Retinal pigment epithelial cell (primary cell): Measurements from ENCODE around the gene DUS2.
"Not testable (repeated sequence)": the region's sequence is repeated elsewhere in the genome, so short reads cannot be mapped to it uniquely, and the experiment has no call there.

Source experiments
- DNase-seq: peaks from one replicate; pipeline ENCODE4 v3.0.0-alpha.2; 2010; ENCODE audit warnings: low read depth
- H3K4me3 ChIP-seq: 2 replicates; pipeline ENCODE4 v1.5.1; 2011; ENCODE audit warnings: mild to moderate bottlenecking, low read length, control low read depth, moderate library complexity
- TF ChIP-seq, protein P1 (sequence below): conservative IDR thresholded peaks from 2 replicates; pipeline ENCODE4 v1.5.1; 2011; ENCODE audit warnings: low read depth, low read length, control low read depth, inconsistent platforms

DUS2 gene

DNA sequence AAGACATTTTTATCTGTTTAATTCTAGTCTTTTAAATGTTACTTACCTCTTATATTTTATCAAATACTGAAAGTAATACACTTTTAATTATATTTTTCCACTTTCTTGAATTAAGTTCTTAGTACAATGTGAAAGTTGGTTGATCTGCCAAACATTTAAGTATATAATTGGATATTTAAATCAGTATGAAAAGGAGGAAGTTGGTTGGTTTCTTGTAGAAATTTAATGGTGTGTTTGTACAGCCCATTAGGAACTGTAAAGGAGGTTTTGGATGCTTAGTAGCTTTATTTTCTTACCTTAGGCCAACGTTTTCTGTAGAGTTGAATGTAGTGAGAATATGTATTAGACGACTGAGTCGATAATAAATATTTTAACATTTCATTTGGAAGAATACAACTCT lies 67.4 kb downstream of the DUS2 start:
- no peak for DNase-seq
- TF ChIP-seq, protein P1, sequence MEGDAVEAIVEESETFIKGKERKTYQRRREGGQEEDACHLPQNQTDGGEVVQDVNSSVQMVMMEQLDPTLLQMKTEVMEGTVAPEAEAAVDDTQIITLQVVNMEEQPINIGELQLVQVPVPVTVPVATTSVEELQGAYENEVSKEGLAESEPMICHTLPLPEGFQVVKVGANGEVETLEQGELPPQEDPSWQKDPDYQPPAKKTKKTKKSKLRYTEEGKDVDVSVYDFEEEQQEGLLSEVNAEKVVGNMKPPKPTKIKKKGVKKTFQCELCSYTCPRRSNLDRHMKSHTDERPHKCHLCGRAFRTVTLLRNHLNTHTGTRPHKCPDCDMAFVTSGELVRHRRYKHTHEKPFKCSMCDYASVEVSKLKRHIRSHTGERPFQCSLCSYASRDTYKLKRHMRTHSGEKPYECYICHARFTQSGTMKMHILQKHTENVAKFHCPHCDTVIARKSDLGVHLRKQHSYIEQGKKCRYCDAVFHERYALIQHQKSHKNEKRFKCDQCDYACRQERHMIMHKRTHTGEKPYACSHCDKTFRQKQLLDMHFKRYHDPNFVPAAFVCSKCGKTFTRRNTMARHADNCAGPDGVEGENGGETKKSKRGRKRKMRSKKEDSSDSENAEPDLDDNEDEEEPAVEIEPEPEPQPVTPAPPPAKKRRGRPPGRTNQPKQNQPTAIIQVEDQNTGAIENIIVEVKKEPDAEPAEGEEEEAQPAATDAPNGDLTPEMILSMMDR = no peak
- H3K4me3 ChIP-seq = no peak overlapping the region

DNA sequence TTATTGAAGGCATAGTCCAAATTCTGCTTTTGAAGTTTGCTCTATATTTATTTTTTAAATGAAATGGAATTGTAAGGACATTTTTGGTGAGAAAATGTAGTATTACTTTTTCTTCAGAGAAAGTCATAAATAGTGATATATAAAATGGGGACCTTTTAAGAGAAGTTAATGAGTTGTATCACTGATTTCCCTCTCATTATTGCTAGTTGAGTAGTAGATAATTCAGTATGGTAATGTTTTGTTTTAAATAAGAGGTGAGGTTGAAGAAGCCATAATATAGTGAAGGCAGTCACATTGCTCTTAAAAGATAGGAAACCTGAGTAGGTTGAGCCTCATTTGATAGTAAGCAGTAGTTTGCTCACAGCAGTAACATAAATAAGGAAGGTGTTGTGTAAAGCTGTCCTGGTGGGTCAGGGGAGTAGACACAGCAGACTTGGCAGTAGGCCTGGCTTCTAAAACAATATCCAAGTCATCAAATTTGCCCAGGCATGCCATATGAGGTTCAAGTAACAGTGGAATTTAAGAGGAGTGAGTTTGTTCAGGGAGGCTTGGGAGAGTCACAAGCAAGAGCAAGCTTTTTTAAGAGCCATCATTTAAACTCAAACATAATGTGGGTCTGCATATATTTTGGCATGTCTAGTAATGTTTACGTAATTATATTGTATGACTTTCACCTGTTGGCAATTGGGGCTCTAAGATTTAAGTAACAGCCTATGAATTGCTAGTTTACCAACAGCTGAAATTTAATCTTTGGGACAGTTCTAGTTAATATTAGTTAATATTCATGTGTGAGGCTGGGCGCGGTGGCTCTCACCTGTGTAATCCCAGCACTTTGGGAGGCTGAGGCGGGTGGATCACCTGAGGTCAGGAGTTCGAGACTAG lies 68.5 kb downstream of the DUS2 start:
- no peak overlapping the region for H3K4me3 ChIP-seq
- TF ChIP-seq, protein P1 = no peak
- peak; percentile 49 for DNase-seq

DNA sequence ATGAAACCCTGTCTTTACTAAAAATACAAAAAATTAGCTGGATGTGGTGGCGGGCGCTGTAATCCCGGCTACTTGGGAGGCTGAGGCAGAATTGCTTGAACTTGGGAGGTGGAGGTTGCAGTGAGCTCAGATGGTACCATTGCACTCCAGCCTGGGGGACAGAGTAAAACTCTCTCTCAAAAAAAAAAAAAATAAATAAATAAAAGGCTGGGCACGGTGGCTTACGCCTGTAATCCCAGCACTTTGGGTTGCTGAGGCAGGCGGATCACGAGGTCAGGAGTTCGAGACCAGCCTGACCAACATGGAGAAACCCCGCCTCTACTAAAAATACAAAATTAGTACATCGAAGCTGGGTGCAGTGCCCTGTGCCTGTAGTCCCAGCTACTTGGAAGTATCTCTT lies 69.2 kb downstream of the DUS2 start:
- H3K4me3 ChIP-seq, DNase-seq: not testable (repeated sequence)

DNA sequence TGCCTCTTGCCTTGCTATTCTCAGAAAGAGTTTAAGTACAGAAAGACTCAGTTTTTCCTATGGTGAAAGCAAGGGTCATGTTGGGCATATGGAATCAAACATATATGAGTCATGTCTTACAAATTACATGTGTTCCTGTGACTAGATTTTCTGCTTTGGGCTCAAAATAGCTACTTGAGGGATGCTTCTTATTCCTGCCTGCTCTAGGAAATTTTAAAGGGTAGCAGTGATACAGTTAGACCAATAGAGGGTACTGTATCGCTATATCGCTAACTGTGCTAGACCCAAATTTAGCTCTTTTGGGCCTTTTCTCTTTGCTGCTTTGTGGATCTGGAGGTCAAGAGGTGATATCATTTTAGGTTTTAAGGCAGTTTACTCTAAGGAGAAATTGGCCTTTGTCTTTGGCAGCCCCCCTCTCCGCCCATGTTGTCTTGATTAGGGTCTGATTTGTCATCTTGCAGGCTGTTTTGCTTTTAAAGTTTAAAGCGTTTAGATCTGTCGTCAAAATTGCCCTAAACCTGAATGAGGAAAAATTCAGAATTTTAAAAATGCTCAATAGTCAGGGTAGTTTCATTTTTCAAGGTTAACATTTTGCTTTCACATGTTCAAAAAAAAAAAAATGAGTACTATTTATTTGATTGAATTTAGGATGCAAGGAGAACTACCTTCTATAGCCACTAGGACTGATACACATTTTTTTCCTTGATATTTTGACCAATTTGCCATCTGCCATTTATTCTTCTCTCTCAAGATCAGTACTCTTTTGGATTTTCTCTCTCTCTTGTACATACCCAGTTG lies 70.9 kb downstream of the DUS2 start:
- no peak overlapping the region for H3K4me3 ChIP-seq
- TF ChIP-seq, protein P1 = peak; percentile 52
- no peak for DNase-seq

DNA sequence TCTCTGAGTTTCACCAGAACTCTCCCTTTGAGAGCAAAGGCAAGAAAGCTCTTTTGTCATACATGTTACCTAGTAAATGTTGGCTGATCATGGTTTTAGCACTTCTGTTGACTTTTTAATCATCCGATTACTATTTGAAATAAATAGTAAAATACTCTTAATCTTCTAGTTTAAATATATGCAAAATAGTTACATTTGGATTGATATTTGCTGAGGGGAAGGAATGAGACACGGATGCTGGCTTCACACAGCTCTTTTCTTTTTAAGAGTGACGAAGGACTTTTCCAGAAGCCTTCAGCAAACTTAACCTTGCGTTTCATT lies 71.5 kb downstream of the DUS2 start:
- H3K4me3 ChIP-seq = no peak overlapping the region
- TF ChIP-seq, protein P1 = no peak
- no peak for DNase-seq

DNA sequence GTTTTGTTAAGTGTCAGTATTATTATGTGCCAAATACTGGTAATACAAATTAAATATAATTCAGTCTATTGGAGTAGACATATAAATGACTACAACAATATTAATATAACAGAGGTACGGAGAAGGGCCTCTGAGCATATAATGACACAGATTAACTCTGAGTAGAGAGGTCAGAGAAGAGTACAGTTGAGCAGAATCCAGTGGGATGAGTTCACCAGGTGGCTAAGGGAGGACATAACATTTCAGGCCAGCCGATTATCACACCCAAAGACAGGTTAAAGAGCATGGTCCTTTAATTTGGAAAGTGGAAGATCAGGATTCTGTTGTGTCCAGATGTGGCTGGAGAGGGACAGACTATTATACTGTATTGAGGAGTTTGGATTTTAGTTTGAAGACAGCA lies 73.4 kb downstream of the DUS2 start:
- DNase-seq = no peak
- TF ChIP-seq, protein P1 = no peak
- H3K4me3 ChIP-seq = no peak overlapping the region

DNA sequence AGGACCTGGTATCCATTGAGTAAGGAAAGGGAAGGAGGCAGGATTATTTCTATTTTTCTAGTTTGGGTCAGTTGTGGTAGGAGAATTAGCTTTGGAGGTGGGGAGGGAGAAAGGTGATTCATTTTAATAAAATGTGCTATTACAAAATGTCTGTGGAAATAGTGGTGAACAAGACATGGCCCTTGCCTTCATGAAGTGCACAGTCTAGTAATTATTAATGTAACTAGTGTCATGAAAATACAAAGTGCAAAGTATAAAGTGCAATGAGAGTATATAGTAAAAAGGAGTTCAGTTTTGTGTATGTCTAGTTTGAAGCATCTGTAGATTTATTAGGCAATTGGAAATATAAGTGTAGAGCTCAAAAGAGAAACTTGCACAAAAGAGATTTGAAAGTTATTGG lies 74.0 kb downstream of the DUS2 start:
- TF ChIP-seq, protein P1 = no peak
- no peak overlapping the region for H3K4me3 ChIP-seq
- no peak for DNase-seq
